GM12878 (cell line): ENCODE results near the gene TSLP.

Experiments used
- CBFB ChIP-seq: IDR thresholded peaks from 2 replicates; pipeline ENCODE4 v1.6.1; 2016; ENCODE audit warnings: antibody characterized with exemption, low read depth
- CBX5 ChIP-seq: sonication (generic); IDR thresholded peaks from 2 replicates; pipeline ENCODE4 v1.6.1; 2016; ENCODE audit warnings: low read depth, moderate library complexity, mild to moderate bottlenecking, inconsistent platforms
- JUNB ChIP-seq: IDR thresholded peaks from 2 replicates; pipeline ENCODE4 v1.6.1; 2016; ENCODE audit warnings: antibody characterized with exemption, mild to moderate bottlenecking
- PML ChIP-seq: IDR thresholded peaks from 2 replicates; pipeline ENCODE4 v1.6.1; 2012; ENCODE audit warnings: low read length, inconsistent platforms
- POLR2AphosphoS5 ChIP-seq: IDR thresholded peaks from 2 replicates; pipeline ENCODE4 v1.6.1; 2011; ENCODE audit warnings: mild to moderate bottlenecking, low read length, inconsistent platforms
- RAD21 ChIP-seq: IDR thresholded peaks from 2 replicates; pipeline ENCODE4 v1.6.1; 2011; ENCODE audit warnings: mild to moderate bottlenecking, low read depth, low read length, moderate library complexity; ENCODE audit not compliant: insufficient read depth
- RFX5 ChIP-seq: IDR thresholded peaks from 2 replicates; pipeline ENCODE4 v1.6.1; 2011; ENCODE audit warnings: low read depth, low read length, improper control_type of control experiment
- SPI1 ChIP-seq: IDR thresholded peaks from 2 replicates; pipeline ENCODE4 v1.6.1; 2011; ENCODE audit warnings: low read depth, mild to moderate bottlenecking, low read length, moderate library complexity, borderline replicate concordance; ENCODE audit not compliant: insufficient read depth
- TCF7 ChIP-seq: IDR thresholded peaks from 2 replicates; pipeline ENCODE4 v1.6.1; 2014; ENCODE audit warnings: antibody characterized with exemption, borderline replicate concordance
- TF ChIP-seq, protein P1 (sequence below), 3 experiments: IDR thresholded peaks in 2 of 3; conservative IDR thresholded peaks in 1 of 3; 2 replicates each; pipeline ENCODE4 v1.5.1; 2011; ENCODE audit warnings: low read depth in 3 of 3, low read length in 3 of 3, mild to moderate bottlenecking in 3 of 3, control low read depth in 2 of 3, moderate library complexity in 2 of 3, inconsistent platforms in 1 of 3, mixed read lengths in 1 of 3; ENCODE audit not compliant: control insufficient read depth in 2 of 3, insufficient read depth in 1 of 3; ENCODE audit errors: extremely low read depth in 1 of 3
- TF ChIP-seq, protein P2 (sequence below): IDR thresholded peaks from 2 replicates; pipeline ENCODE4 v1.6.1; 2011; ENCODE audit warnings: borderline replicate concordance, low read depth, mild to moderate bottlenecking, moderate library complexity, low read length; ENCODE audit not compliant: insufficient read depth, poor library complexity, severe bottlenecking

DNA sequence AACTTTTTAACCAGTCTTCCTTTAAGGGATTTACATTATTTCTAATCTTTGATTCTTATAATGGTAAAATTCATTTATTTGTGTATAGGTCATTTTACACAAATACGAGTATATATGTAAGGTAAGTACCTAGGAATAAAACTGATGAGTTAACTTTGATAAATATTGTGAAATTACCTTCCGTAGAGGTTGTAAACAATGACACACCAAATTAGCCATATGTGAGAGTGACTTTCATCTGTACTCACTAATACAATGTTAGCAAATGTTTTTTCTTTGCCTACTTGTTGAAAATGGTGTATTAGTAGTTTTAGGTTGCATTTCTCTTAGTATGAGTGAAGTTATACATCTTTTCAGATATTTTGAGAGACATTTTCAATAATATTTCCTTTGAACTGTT is 42.6 kb upstream of the TSLP start:
- TF ChIP-seq POLR2AphosphoS5 (no peak), RFX5 (no peak), RAD21 (no peak), TCF7 (no peak), CBFB (no peak), JUNB (no peak), SPI1 (no peak), PML (no peak), CBX5 (no peak)
- TF ChIP-seq, protein P1, sequence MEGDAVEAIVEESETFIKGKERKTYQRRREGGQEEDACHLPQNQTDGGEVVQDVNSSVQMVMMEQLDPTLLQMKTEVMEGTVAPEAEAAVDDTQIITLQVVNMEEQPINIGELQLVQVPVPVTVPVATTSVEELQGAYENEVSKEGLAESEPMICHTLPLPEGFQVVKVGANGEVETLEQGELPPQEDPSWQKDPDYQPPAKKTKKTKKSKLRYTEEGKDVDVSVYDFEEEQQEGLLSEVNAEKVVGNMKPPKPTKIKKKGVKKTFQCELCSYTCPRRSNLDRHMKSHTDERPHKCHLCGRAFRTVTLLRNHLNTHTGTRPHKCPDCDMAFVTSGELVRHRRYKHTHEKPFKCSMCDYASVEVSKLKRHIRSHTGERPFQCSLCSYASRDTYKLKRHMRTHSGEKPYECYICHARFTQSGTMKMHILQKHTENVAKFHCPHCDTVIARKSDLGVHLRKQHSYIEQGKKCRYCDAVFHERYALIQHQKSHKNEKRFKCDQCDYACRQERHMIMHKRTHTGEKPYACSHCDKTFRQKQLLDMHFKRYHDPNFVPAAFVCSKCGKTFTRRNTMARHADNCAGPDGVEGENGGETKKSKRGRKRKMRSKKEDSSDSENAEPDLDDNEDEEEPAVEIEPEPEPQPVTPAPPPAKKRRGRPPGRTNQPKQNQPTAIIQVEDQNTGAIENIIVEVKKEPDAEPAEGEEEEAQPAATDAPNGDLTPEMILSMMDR (IDR thresholded peaks at IDR 0.05 in 2 of 3, conservative IDR thresholded peaks at IDR 0.05 in 1 of 3; ENCODE audit: control insufficient read depth in 2 of 3, extremely low read depth in 1 of 3, insufficient read depth in 1 of 3, low read depth in 3 of 3, low read length in 3 of 3), result no peak
- TF ChIP-seq, protein P2, sequence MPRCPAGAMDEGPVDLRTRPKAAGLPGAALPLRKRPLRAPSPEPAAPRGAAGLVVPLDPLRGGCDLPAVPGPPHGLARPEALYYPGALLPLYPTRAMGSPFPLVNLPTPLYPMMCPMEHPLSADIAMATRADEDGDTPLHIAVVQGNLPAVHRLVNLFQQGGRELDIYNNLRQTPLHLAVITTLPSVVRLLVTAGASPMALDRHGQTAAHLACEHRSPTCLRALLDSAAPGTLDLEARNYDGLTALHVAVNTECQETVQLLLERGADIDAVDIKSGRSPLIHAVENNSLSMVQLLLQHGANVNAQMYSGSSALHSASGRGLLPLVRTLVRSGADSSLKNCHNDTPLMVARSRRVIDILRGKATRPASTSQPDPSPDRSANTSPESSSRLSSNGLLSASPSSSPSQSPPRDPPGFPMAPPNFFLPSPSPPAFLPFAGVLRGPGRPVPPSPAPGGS, result no peak
